Middle frontal gyrus (tissue), 1 donor: ENCODE data around the gene ZFP36.
"Not testable (repeated sequence)": the region's sequence is repeated elsewhere in the genome, so short reads cannot be mapped to it uniquely, and the experiment has no call there.

Source experiments
- DNase-seq: peaks from one replicate; pipeline ENCODE4 v3.0.0-alpha.2; 2015; ENCODE audit warnings: low spot score; ENCODE audit errors: extremely low spot score

ZFP36 gene

GRCh38 chr19:39445196-39446111 is 38.8 kb downstream of the ZFP36 start, which contains the start of gene SUPT5H:
Gene SUPT5H, plus strand, starts transcription at chr19:39445582. Its CDS starts 309 bp downstream, at chr19:39445891.
- DNase-seq: peak; percentile 93

GRCh38 chr19:39446365-39447084 is 39.9 kb downstream of the ZFP36 start:
- DNase-seq: no peak

- no peak for DNase-seq
Observed at GRCh38 chr19:39448271-39448670, 41.6 kb downstream of the ZFP36 start.

GRCh38 chr19:39449116-39449797 is 42.6 kb downstream of the ZFP36 start:
- DNase-seq: no peak

GRCh38 chr19:39451257-39451656 is 44.6 kb downstream of the ZFP36 start:
- not testable (repeated sequence) for DNase-seq
